Measurements from ENCODE around the gene BCR. TPM values are rescaled to one million over a fixed set of nuclear protein-coding genes. Genes with fewer than 3 reads are reported as not detected.

BCR gene
- total and polyA plus RNA-seq, 9 donors = 7.1 to 44.6 (median 35.6) TPM

GRCh38 chr22:23178512-23179254 lies 1.6 kb upstream of the BCR start:
- Histone ChIP-seq H3K4me3 (no peak overlapping the region), H3K27me3 (no peaks in the 10 kb centered on the region), H3K4me1 (ENCODE audit: insufficient read depth) (peaks cover 22% of the 10 kb centered on the region), H3K27ac (no peak overlapping the region), H3K9me3 (no peaks in the 10 kb centered on the region), H3K36me3 (no peaks in the 10 kb centered on the region)
- DNase-seq = peak; percentile 67 to 85 (median 78)
- no peak for TF ChIP-seq EP300 (IDR thresholded peaks at IDR 0.05)
- TF ChIP-seq POLR2A (IDR thresholded peaks at IDR 0.05) = peak; percentile 28
- TF ChIP-seq CTCF (IDR thresholded peaks at IDR 0.05) = peak; percentile 95 to 96 (median 95)
- WGBS, 3 donors = 27 to 29% (median 29%) methylated on average over 9 of the region's 9 CpGs
- intact Hi-C loops (cut with DNase I) = loop anchor here in 3 of 4 donors (2.0 to 10.0 kb wide), 2 partner anchors 102 to 206 kb away; no protein-coding TSS in a partner anchor

- H3K27me3 ChIP-seq = no peaks in the 10 kb centered on the region
- WGBS, 3 donors = 19 to 32% (median 28%) methylated on average over 22 to 25 of the region's 25 CpGs
- TF ChIP-seq EP300 (IDR thresholded peaks at IDR 0.05) (no peak), POLR2A (IDR thresholded peaks at IDR 0.05) (no peak), CTCF (IDR thresholded peaks at IDR 0.05) (no peak)
- H3K4me3 ChIP-seq = peak overlapping the region; percentile 66
- DNase-seq = peak in 4 of 5 donors; percentile 51 to 60 (median 56)
- intact Hi-C loops (cut with DNase I) = loop anchor here in 3 of 4 donors (1.0 to 10.0 kb wide), 3 partner anchors 101 to 205 kb away; no protein-coding TSS in a partner anchor
- peaks cover 23% of the 10 kb centered on the region for H3K4me1 ChIP-seq (ENCODE audit: insufficient read depth)
- H3K27ac ChIP-seq = peak overlapping the region; percentile 11 to 13
- H3K9me3 ChIP-seq = no peaks in the 10 kb centered on the region
- no peaks in the 10 kb centered on the region for H3K36me3 ChIP-seq
Measured at GRCh38 chr22:23179381-23180299, 669 bp upstream of the BCR start.

- peak in 3 of 5 donors; percentile 44 to 54 (median 53) for DNase-seq
- H3K4me1 ChIP-seq (ENCODE audit: insufficient read depth) = peaks cover 23% of the 10 kb centered on the region
- no peak for TF ChIP-seq CTCF (IDR thresholded peaks at IDR 0.05)
- no peak for TF ChIP-seq EP300 (IDR thresholded peaks at IDR 0.05)
- no peaks in the 10 kb centered on the region for H3K9me3 ChIP-seq
- 9 to 19% (median 15%) methylated on average over 60 to 112 of the region's 112 CpGs for WGBS, 3 donors
- no peaks in the 10 kb centered on the region for H3K27me3 ChIP-seq
- peak overlapping the region in 1 of 2 donors; percentile 30 for H3K27ac ChIP-seq
- intact Hi-C loops (cut with DNase I) = loop anchor here in 1 of 4 donors (1.0 kb wide), 1 partner anchor 101 kb away; no protein-coding TSS in a partner anchor
- no peaks in the 10 kb centered on the region for H3K36me3 ChIP-seq
- H3K4me3 ChIP-seq = peak overlapping the region; percentile 66
Measured at GRCh38 chr22:23180893-23181720, 798 bp downstream of the BCR start.
